ENCODE data around the gene SLC12A5. TPM values are rescaled to one million over a fixed set of nuclear protein-coding genes. Genes with fewer than 3 reads are reported as not detected.
A peak's percentile ranks its signal among the peaks of the same experiment; 100 is the strongest.

SLC12A5 gene
- total and polyA plus RNA-seq, 8 donors: 0.35 to 21.5 (median 1.6) TPM

GRCh38 chr20:46006964-46007363 lies 22.1 kb upstream of the SLC12A5 start:
- no peak for FAIRE-seq
- intact Hi-C loops (cut with DNase I): no loop called here
- Histone ChIP-seq H3K4me3 (no peak overlapping the region), H3K4me1 (no peaks in the 10 kb centered on the region), H3K9me3 (no peaks in the 10 kb centered on the region), H3K27me3 (peaks cover 0 to 17% (median 6%) of the 10 kb centered on the region in 4 donors), H3K36me3 (no peaks in the 10 kb centered on the region), H3K27ac (no peak overlapping the region)
- TF ChIP-seq CTCF (IDR thresholded peaks at IDR 0.05): no peak
- 65 to 74% methylated on average over 11 of the region's 11 CpGs for WGBS, 2 donors
- no peak for ATAC-seq
- DNase-seq: no peak

GRCh38 chr20:46007671-46008070 lies 21.3 kb upstream of the SLC12A5 start:
- 63 to 71% methylated on average over 4 of the region's 4 CpGs for WGBS, 2 donors
- no peak for DNase-seq
- no peak for TF ChIP-seq CTCF (IDR thresholded peaks at IDR 0.05)
- Histone ChIP-seq H3K4me1 (no peaks in the 10 kb centered on the region), H3K27ac (no peak overlapping the region), H3K4me3 (no peak overlapping the region), H3K36me3 (no peaks in the 10 kb centered on the region), H3K27me3 (peaks cover 0 to 22% (median 9%) of the 10 kb centered on the region in 4 donors), H3K9me3 (no peaks in the 10 kb centered on the region)
- intact Hi-C loops (cut with DNase I): no loop called here
- ATAC-seq: no peak
- FAIRE-seq: no peak

- FAIRE-seq (no peak), ATAC-seq (no peak), DNase-seq (no peak)
- intact Hi-C loops (cut with DNase I): no loop called here
- H3K4me1 ChIP-seq: no peaks in the 10 kb centered on the region
- H3K27ac ChIP-seq: no peak overlapping the region
- H3K4me3 ChIP-seq: no peak overlapping the region
- WGBS, 2 donors: 19 to 36% methylated on average over 20 of the region's 20 CpGs
- H3K36me3 ChIP-seq: no peaks in the 10 kb centered on the region
- H3K9me3 ChIP-seq: no peaks in the 10 kb centered on the region
- no peak for TF ChIP-seq CTCF (IDR thresholded peaks at IDR 0.05)
- H3K27me3 ChIP-seq: peaks cover 0 to 22% (median 9%) of the 10 kb centered on the region in 4 donors
Observed at GRCh38 chr20:46009816-46010215, 19.2 kb upstream of the SLC12A5 start.

- WGBS, 2 donors: 11% methylated on average over 74 of the region's 74 CpGs
- H3K27me3 ChIP-seq: peaks cover 0 to 23% (median 9%) of the 10 kb centered on the region in 4 donors
- TF ChIP-seq CTCF (IDR thresholded peaks at IDR 0.05): no peak
- DNase-seq: no peak
- H3K36me3 ChIP-seq: no peaks in the 10 kb centered on the region
- peak overlapping the region in 1 of 4 donors; percentile 13 for H3K4me3 ChIP-seq
- intact Hi-C loops (cut with DNase I): no loop called here
- no peaks in the 10 kb centered on the region for H3K4me1 ChIP-seq
- H3K9me3 ChIP-seq: no peaks in the 10 kb centered on the region
- H3K27ac ChIP-seq: no peak overlapping the region
- FAIRE-seq: no peak
- ATAC-seq: peak in 2 of 4 donors; percentile 38 to 40
Observed at GRCh38 chr20:46010491-46011391, 18.3 kb upstream of the SLC12A5 start.

Data from pancreas (tissue), 10 donors.